HepG2 (cell line): Measurements from ENCODE around the gene DIP2C.

Experiments
- CREM ChIP-seq, 2 experiments: sonication (generic) in 1 of 2; formaldehyde crosslinking in 1 of 2; IDR thresholded peaks; 2 replicates each; pipeline versions ENCODE4 v1.4.0 to v1.6.1; 2016 to 2020; ENCODE audit warnings: antibody characterized with exemption in 1 of 2, mild to moderate bottlenecking in 1 of 2, missing genetic modification reagents in 1 of 2
- HDAC6 ChIP-seq: fragments of 200-600 bp; sonication (generic); IDR thresholded peaks from 2 replicates; pipeline ENCODE4 v1.7.0; 2017; ENCODE audit warnings: mild to moderate bottlenecking, antibody characterized with exemption, low read length, low read depth
- HMG20A ChIP-seq: IDR thresholded peaks from 2 replicates; pipeline ENCODE4 v1.6.1; 2016; ENCODE audit warnings: borderline replicate concordance
- KLF12 ChIP-seq: sonication (generic); formaldehyde crosslinking; IDR thresholded peaks from 2 replicates; pipeline ENCODE4 v1.4.0; 2020; ENCODE audit warnings: missing genetic modification reagents, borderline replicate concordance
- NCOA5 ChIP-seq: sonication (generic); formaldehyde crosslinking; IDR thresholded peaks from 2 replicates; pipeline ENCODE4 v1.4.0; 2020; ENCODE audit warnings: missing genetic modification reagents
- NFIB ChIP-seq: sonication (generic); formaldehyde crosslinking; IDR thresholded peaks from 2 replicates; pipeline ENCODE4 v1.9.0; 2021; ENCODE audit warnings: missing genetic modification reagents, mild to moderate bottlenecking, borderline replicate concordance
- POLR2A ChIP-seq, 2 experiments: IDR thresholded peaks; 2 replicates each; pipeline ENCODE4 v1.6.1; 2011; ENCODE audit warnings: low read depth in 2 of 2, low read length in 2 of 2, mild to moderate bottlenecking in 1 of 2, moderate library complexity in 1 of 2; ENCODE audit not compliant: insufficient read depth in 1 of 2
- RFX5 ChIP-seq: IDR thresholded peaks from 2 replicates; pipeline ENCODE4 v1.6.1; 2011; ENCODE audit warnings: low read depth, low read length, improper control_type of control experiment
- TAF1 ChIP-seq: sonication (generic); formaldehyde crosslinking; IDR thresholded peaks from 2 replicates; pipeline ENCODE4 v1.4.0; 2020; ENCODE audit warnings: missing genetic modification reagents
- TF ChIP-seq, protein P1 (sequence below): sonication (generic); formaldehyde crosslinking; IDR thresholded peaks from 2 replicates; pipeline ENCODE4 v1.5.0; 2020; ENCODE audit warnings: mild to moderate bottlenecking, missing genetic modification reagents, moderate library complexity
- TF ChIP-seq, protein P2 (sequence below): sonication (generic); formaldehyde crosslinking; IDR thresholded peaks from 2 replicates; pipeline ENCODE4 v1.5.1; 2020; ENCODE audit warnings: missing genetic modification reagents, mild to moderate bottlenecking, borderline replicate concordance
- TF ChIP-seq, protein P3 (sequence below): sonication (generic); formaldehyde crosslinking; IDR thresholded peaks from 2 replicates; pipeline ENCODE4 v1.5.1; 2020; ENCODE audit warnings: mild to moderate bottlenecking, missing genetic modification reagents, borderline replicate concordance

DNA sequence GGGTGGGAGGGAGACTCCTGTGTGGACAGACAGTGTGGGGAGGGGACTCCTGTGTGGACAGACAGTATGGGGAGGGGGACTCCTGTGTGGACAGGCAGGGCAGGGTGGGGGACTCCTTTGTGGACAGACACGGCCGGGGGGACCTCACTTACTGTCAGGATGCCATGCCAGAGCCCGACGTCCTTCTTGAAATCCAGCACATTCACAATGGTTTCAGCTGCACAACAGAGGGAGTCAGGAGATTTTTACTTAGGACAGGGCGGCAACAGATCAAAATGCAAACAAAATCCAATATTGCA, 301.9 kb downstream of the DIP2C start:
- TF ChIP-seq TAF1 (CRISPR knock-in tag): no peak
- TF ChIP-seq NFIB: no peak
- TF ChIP-seq, protein P1, sequence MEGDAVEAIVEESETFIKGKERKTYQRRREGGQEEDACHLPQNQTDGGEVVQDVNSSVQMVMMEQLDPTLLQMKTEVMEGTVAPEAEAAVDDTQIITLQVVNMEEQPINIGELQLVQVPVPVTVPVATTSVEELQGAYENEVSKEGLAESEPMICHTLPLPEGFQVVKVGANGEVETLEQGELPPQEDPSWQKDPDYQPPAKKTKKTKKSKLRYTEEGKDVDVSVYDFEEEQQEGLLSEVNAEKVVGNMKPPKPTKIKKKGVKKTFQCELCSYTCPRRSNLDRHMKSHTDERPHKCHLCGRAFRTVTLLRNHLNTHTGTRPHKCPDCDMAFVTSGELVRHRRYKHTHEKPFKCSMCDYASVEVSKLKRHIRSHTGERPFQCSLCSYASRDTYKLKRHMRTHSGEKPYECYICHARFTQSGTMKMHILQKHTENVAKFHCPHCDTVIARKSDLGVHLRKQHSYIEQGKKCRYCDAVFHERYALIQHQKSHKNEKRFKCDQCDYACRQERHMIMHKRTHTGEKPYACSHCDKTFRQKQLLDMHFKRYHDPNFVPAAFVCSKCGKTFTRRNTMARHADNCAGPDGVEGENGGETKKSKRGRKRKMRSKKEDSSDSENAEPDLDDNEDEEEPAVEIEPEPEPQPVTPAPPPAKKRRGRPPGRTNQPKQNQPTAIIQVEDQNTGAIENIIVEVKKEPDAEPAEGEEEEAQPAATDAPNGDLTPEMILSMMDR: no peak
- TF ChIP-seq HMG20A (CRISPR knock-in tag): no peak
- TF ChIP-seq, protein P2, sequence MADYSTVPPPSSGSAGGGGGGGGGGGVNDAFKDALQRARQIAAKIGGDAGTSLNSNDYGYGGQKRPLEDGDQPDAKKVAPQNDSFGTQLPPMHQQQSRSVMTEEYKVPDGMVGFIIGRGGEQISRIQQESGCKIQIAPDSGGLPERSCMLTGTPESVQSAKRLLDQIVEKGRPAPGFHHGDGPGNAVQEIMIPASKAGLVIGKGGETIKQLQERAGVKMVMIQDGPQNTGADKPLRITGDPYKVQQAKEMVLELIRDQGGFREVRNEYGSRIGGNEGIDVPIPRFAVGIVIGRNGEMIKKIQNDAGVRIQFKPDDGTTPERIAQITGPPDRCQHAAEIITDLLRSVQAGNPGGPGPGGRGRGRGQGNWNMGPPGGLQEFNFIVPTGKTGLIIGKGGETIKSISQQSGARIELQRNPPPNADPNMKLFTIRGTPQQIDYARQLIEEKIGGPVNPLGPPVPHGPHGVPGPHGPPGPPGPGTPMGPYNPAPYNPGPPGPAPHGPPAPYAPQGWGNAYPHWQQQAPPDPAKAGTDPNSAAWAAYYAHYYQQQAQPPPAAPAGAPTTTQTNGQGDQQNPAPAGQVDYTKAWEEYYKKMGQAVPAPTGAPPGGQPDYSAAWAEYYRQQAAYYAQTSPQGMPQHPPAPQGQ (CRISPR knock-in tag): no peak
- TF ChIP-seq KLF12 (CRISPR knock-in tag): no peak
- no peak for TF ChIP-seq NCOA5
- TF ChIP-seq RFX5: no peak
- TF ChIP-seq CREM (IDR thresholded peaks at IDR 0.05): no peak
- TF ChIP-seq CREM (CRISPR knock-in tag; IDR thresholded peaks at IDR 0.05): no peak
- TF ChIP-seq, protein P3, sequence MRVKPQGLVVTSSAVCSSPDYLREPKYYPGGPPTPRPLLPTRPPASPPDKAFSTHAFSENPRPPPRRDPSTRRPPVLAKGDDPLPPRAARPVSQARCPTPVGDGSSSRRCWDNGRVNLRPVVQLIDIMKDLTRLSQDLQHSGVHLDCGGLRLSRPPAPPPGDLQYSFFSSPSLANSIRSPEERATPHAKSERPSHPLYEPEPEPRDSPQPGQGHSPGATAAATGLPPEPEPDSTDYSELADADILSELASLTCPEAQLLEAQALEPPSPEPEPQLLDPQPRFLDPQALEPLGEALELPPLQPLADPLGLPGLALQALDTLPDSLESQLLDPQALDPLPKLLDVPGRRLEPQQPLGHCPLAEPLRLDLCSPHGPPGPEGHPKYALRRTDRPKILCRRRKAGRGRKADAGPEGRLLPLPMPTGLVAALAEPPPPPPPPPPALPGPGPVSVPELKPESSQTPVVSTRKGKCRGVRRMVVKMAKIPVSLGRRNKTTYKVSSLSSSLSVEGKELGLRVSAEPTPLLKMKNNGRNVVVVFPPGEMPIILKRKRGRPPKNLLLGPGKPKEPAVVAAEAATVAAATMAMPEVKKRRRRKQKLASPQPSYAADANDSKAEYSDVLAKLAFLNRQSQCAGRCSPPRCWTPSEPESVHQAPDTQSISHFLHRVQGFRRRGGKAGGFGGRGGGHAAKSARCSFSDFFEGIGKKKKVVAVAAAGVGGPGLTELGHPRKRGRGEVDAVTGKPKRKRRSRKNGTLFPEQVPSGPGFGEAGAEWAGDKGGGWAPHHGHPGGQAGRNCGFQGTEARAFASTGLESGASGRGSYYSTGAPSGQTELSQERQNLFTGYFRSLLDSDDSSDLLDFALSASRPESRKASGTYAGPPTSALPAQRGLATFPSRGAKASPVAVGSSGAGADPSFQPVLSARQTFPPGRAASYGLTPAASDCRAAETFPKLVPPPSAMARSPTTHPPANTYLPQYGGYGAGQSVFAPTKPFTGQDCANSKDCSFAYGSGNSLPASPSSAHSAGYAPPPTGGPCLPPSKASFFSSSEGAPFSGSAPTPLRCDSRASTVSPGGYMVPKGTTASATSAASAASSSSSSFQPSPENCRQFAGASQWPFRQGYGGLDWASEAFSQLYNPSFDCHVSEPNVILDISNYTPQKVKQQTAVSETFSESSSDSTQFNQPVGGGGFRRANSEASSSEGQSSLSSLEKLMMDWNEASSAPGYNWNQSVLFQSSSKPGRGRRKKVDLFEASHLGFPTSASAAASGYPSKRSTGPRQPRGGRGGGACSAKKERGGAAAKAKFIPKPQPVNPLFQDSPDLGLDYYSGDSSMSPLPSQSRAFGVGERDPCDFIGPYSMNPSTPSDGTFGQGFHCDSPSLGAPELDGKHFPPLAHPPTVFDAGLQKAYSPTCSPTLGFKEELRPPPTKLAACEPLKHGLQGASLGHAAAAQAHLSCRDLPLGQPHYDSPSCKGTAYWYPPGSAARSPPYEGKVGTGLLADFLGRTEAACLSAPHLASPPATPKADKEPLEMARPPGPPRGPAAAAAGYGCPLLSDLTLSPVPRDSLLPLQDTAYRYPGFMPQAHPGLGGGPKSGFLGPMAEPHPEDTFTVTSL (CRISPR knock-in tag): no peak
- no peak for TF ChIP-seq HDAC6
- TF ChIP-seq POLR2A (IDR thresholded peaks at IDR 0.05; ENCODE audit: insufficient read depth in 1 of 2, low read depth in 2 of 2, low read length in 2 of 2): no peak
